Body of pancreas (tissue), 4 donors: ENCODE results near the gene ZNF281. TPM values are rescaled to one million over a fixed set of nuclear protein-coding genes. Genes with fewer than 3 reads are reported as not detected.
"Not testable (repeated sequence)": the region's sequence is repeated elsewhere in the genome, so short reads cannot be mapped to it uniquely, and the experiment has no call there.

ENCODE experiments used
- ATAC-seq: fragments of 150-250 bp; one replicate; pipeline ENCODE4 v1.9.1; 2016
- DNase-seq, 4 donors: peaks; one replicate each; pipeline ENCODE4 v3.0.0-alpha.2; 2019
- H3K27ac ChIP-seq, 4 donors: fragments of 200-600 bp; sonication (generic); 1 replicate in 3 of 4; 2 replicates in 1 of 4; pipeline versions ENCODE4 v1.5.1 to v1.6.1; 2016 to 2019; ENCODE audit warnings: mild to moderate bottlenecking in 1 of 4, mixed read lengths in 1 of 4, moderate library complexity in 1 of 4
- H3K27me3 ChIP-seq, 2 donors: fragments of 200-600 bp; sonication (generic); one replicate each; pipeline ENCODE4 v1.6.0; 2016; ENCODE audit warnings: mild to moderate bottlenecking in 1 of 2
- H3K36me3 ChIP-seq, 2 donors: fragments of 200-600 bp; sonication (generic); replicated peaks in 1 of 2; 2 replicates each; pipeline ENCODE4 v1.5.1; 2016; ENCODE audit warnings: low read depth in 2 of 2; ENCODE audit not compliant: insufficient read depth in 1 of 2
- H3K4me1 ChIP-seq: fragments of 200-600 bp; sonication (generic); one replicate; pipeline ENCODE4 v1.6.0; 2016
- H3K4me3 ChIP-seq, 2 donors: fragments of 200-600 bp; sonication (generic); 1 replicate in 1 of 2; 2 replicates in 1 of 2; pipeline ENCODE4 v1.5.1; 2016 to 2019
- H3K9me3 ChIP-seq, 3 donors: fragments of 200-600 bp; sonication (generic); 1 replicate in 2 of 3; 2 replicates in 1 of 3; pipeline ENCODE4 v1.5.1; 2016
- CTCF ChIP-seq, 7 experiments: fragments of 450-650 bp in 4 of 7; fragments of 200-600 bp in 3 of 7; sonication (generic) in 3 of 7; IDR thresholded peaks; one replicate each; pipeline ENCODE4 v1.5.1; 2016 to 2019; ENCODE audit warnings: antibody characterized with exemption in 7 of 7
- POLR2A ChIP-seq, 3 donors: fragments of 450-650 bp; IDR thresholded peaks; one replicate each; pipeline ENCODE4 v1.6.1; 2016; ENCODE audit warnings: antibody characterized with exemption in 3 of 3, mild to moderate bottlenecking in 2 of 3
- WGBS, 2 donors: methylation state at CpG; one replicate each; pipeline ENCODE4 v1.1.5; 2017; 5-methylcytosine and 5-hydroxymethylcytosine counted together
- intact Hi-C: fragments of 100-400 bp; cut with DNase I; formaldehyde crosslinking; loops from one replicate; pipeline ENCODE4 v1.15.1; 2023
- total RNA-seq, 2 donors: library from RNA; depleted of rRNA; stranded (reverse); fragments of >200 nt; gene quantifications; one replicate each; pipeline ENCODE4 v1.1.0, GENCODE V29; 2016

The ZNF281 gene
- total RNA-seq, 2 donors from 2014 or later: 6.5 to 7.9 TPM

GRCh38 chr1:200423235-200423634 is 13.4 kb upstream of the ZNF281 start:
- DNase-seq (no peak), ATAC-seq (no peak)
- Histone ChIP-seq H3K36me3 (no peaks in the 10 kb centered on the region), H3K27ac (no peak overlapping the region), H3K4me3 (no peak overlapping the region), H3K4me1 (no peaks in the 10 kb centered on the region), H3K27me3 (no peaks in the 10 kb centered on the region), H3K9me3 (no peaks in the 10 kb centered on the region)
- 85 to 90% methylated on average over 6 of the region's 6 CpGs for WGBS, 2 donors
- TF ChIP-seq POLR2A (IDR thresholded peaks at IDR 0.05): no peak
- no peak for TF ChIP-seq CTCF (IDR thresholded peaks at IDR 0.05)
- intact Hi-C loops: no loop called here

DNA sequence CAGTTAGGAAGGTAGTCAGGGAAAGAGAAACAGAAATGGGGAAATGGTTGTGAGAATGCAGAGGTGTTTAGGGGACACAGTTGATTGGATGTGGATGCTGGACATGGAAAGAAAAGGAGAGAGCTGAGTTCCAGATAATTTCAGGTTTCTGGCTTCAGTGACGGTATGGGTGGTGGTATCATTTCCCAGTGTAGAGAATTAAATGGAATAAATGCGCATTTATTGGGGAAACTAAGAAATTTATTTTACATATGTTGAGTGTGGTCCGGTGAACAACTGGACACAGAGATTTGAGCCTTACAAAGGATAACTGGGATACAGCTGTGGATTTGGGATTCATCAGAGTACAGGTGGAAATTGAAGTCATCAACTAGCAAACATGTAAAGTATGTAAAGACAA is 12.4 kb upstream of the ZNF281 start:
- intact Hi-C loops: no loop called here
- Histone ChIP-seq H3K9me3 (no peaks in the 10 kb centered on the region), H3K27ac (no peak overlapping the region), H3K36me3 (no peaks in the 10 kb centered on the region), H3K4me1 (no peaks in the 10 kb centered on the region), H3K27me3 (no peaks in the 10 kb centered on the region), H3K4me3 (no peak overlapping the region)
- TF ChIP-seq POLR2A (IDR thresholded peaks at IDR 0.05) (no peak), CTCF (IDR thresholded peaks at IDR 0.05) (no peak)
- WGBS, 2 donors: 90 to 95% methylated on average over 3 of the region's 3 CpGs
- ATAC-seq (no peak), DNase-seq (no peak)

GRCh38 chr1:200415789-200416593 is 6.2 kb upstream of the ZNF281 start:
- Histone ChIP-seq H3K4me3 (no peak overlapping the region), H3K27ac (peak overlapping the region; percentile 46 to 80 (median 70)), H3K27me3 (no peaks in the 10 kb centered on the region), H3K4me1 (peaks cover 21% of the 10 kb centered on the region), H3K36me3 (no peaks in the 10 kb centered on the region), H3K9me3 (no peaks in the 10 kb centered on the region)
- WGBS, 2 donors: 2 to 11% methylated on average over 2 of the region's 2 CpGs
- TF ChIP-seq POLR2A (IDR thresholded peaks at IDR 0.05) (no peak), CTCF (IDR thresholded peaks at IDR 0.05) (no peak)
- intact Hi-C loops: no loop called here
- DNase-seq (peak; percentile 75 to 90 (median 86)), ATAC-seq (peak; percentile 93)

- Histone ChIP-seq H3K4me3 (no peak overlapping the region), H3K9me3 (no peaks in the 10 kb centered on the region), H3K36me3 (no peaks in the 10 kb centered on the region), H3K27ac (peak overlapping the region; percentile 18 to 80 (median 70)), H3K4me1 (peaks cover 25% of the 10 kb centered on the region), H3K27me3 (no peaks in the 10 kb centered on the region)
- TF ChIP-seq POLR2A (IDR thresholded peaks at IDR 0.05) (no peak), CTCF (IDR thresholded peaks at IDR 0.05) (no peak)
- WGBS, 2 donors: 71 to 74% methylated on average over 1 of the region's 1 CpG
- ATAC-seq (no peak), DNase-seq (no peak)
- intact Hi-C loops: no loop called here
These were observed 5.4 kb upstream of the ZNF281 start for GRCh38 chr1:200415227-200415626.

- Histone ChIP-seq H3K27me3 (no peaks in the 10 kb centered on the region), H3K36me3 (no peaks in the 10 kb centered on the region), H3K27ac (no peak overlapping the region), H3K4me3 (no peak overlapping the region), H3K4me1 (peaks cover 25% of the 10 kb centered on the region), H3K9me3 (no peaks in the 10 kb centered on the region)
- DNase-seq (no peak), ATAC-seq (no peak)
- WGBS, 2 donors: 89 to 92% methylated on average over 4 of the region's 4 CpGs
- intact Hi-C loops: no loop called here
- no peak for TF ChIP-seq CTCF (IDR thresholded peaks at IDR 0.05)
- TF ChIP-seq POLR2A (IDR thresholded peaks at IDR 0.05): no peak
These were observed 4.8 kb upstream of the ZNF281 start for GRCh38 chr1:200414657-200415056.

- H3K27me3 ChIP-seq, H3K4me3 ChIP-seq, ATAC-seq, DNase-seq, H3K9me3 ChIP-seq, intact Hi-C loops, H3K27ac ChIP-seq, H3K36me3 ChIP-seq: not testable (repeated sequence)
- peaks cover 28% of the 10 kb centered on the region for H3K4me1 ChIP-seq
- 68 to 71% methylated on average over 11 of the region's 11 CpGs for WGBS, 2 donors
These were observed 3.9 kb upstream of the ZNF281 start for GRCh38 chr1:200413766-200414165.
